Prostate gland (tissue), 2 donors: ENCODE results near the gene NR2E3. TPM values are rescaled to one million over a fixed set of nuclear protein-coding genes. Genes with fewer than 3 reads are reported as not detected.

Experiments used
- DNase-seq: peaks from one replicate; pipeline ENCODE4 v3.0.0-alpha.2; 2019; ENCODE audit warnings: low spot score
- H3K27ac ChIP-seq, 2 donors: fragments of 200-600 bp; sonication (generic); 2 replicates each; pipeline ENCODE4 v1.5.1; 2017 to 2019
- H3K27me3 ChIP-seq: fragments of 200-600 bp; sonication (generic); replicated peaks from 2 replicates; pipeline ENCODE4 v1.5.1; 2019; ENCODE audit not compliant: insufficient read depth
- H3K36me3 ChIP-seq, 2 donors: fragments of 200-600 bp; sonication (generic); 1 replicate in 1 of 2; 2 replicates in 1 of 2; pipeline versions ENCODE4 v1.5.1 to v1.8.1; 2017 to 2019
- H3K4me1 ChIP-seq: fragments of 200-600 bp; sonication (generic); replicated peaks from 2 replicates; pipeline ENCODE4 v1.5.1; 2019
- H3K4me3 ChIP-seq, 2 donors: fragments of 200-600 bp; sonication (generic); 2 replicates each; pipeline ENCODE4 v1.5.1; 2017 to 2019
- H3K9me3 ChIP-seq: fragments of 200-600 bp; sonication (generic); 2 replicates; pipeline ENCODE4 v1.5.1; 2017
- POLR2A ChIP-seq: fragments of 450-650 bp; IDR thresholded peaks from one replicate; pipeline ENCODE4 v1.6.1; 2016; ENCODE audit warnings: antibody characterized with exemption, mild to moderate bottlenecking
- POLR2AphosphoS5 ChIP-seq: sonication (generic); formaldehyde crosslinking; IDR thresholded peaks from one replicate; pipeline ENCODE4 v1.6.1; 2017; ENCODE audit warnings: antibody characterized with exemption
- WGBS: methylation state at CpG from one replicate; pipeline ENCODE4 v1.1.5; 2018; 5-methylcytosine and 5-hydroxymethylcytosine counted together
- intact Hi-C: fragments of 100-400 bp; cut with DNase I; formaldehyde crosslinking; loops from one replicate; pipeline ENCODE4 v1.14.2; 2022
- total RNA-seq, 2 donors: library from RNA; depleted of rRNA; stranded (reverse); fragments of >200 nt; gene quantifications; one replicate each; pipeline ENCODE4 v1.1.0, GENCODE V29; 2016
- TF ChIP-seq, protein P1 (sequence below), 4 experiments: fragments of 200-600 bp in 2 of 4; fragments of 450-650 bp in 2 of 4; sonication (generic) in 2 of 4; IDR thresholded peaks; 1 replicate in 3 of 4; 2 replicates in 1 of 4; pipeline ENCODE4 v1.5.1; 2016 to 2019; ENCODE audit warnings: antibody characterized with exemption in 4 of 4, mild to moderate bottlenecking in 2 of 4, moderate library complexity in 2 of 4

NR2E3 gene
- total RNA-seq, 2 donors from 2014 or later, result 0.51 to 2.1 TPM

DNA sequence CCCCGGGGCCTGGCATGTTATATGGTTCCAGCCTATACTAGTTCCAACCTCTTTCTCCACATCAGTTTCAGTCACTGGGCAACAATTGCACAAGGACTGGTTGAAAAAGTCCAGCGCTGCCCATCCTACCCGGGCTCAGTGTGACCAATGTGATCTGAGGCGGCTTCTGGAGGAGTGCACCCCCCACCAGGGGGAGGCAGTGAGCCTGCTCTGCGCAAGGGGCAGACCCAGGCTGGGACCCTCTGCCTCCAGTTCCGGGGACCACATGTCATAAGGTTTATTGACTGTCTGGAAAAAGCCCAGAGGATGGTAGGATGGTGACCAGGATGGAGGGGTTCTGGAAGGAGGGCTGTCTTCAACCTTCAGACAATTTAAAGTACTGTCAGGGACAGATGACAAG lies 25.6 kb upstream of the NR2E3 start:
- TF ChIP-seq POLR2AphosphoS5 (no peak), POLR2A (no peak)
- TF ChIP-seq, protein P1, sequence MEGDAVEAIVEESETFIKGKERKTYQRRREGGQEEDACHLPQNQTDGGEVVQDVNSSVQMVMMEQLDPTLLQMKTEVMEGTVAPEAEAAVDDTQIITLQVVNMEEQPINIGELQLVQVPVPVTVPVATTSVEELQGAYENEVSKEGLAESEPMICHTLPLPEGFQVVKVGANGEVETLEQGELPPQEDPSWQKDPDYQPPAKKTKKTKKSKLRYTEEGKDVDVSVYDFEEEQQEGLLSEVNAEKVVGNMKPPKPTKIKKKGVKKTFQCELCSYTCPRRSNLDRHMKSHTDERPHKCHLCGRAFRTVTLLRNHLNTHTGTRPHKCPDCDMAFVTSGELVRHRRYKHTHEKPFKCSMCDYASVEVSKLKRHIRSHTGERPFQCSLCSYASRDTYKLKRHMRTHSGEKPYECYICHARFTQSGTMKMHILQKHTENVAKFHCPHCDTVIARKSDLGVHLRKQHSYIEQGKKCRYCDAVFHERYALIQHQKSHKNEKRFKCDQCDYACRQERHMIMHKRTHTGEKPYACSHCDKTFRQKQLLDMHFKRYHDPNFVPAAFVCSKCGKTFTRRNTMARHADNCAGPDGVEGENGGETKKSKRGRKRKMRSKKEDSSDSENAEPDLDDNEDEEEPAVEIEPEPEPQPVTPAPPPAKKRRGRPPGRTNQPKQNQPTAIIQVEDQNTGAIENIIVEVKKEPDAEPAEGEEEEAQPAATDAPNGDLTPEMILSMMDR (IDR thresholded peaks at IDR 0.05), result no peak
- Histone ChIP-seq H3K4me1 (no peaks in the 10 kb centered on the region), H3K27ac (no peak overlapping the region), H3K36me3 (no peaks in the 10 kb centered on the region), H3K9me3 (no peaks in the 10 kb centered on the region), H3K27me3 (no peaks in the 10 kb centered on the region), H3K4me3 (no peak overlapping the region)
- DNase-seq, result no peak
- intact Hi-C loops, result no loop called here
- 79% methylated on average over 6 of the region's 6 CpGs for WGBS

DNA sequence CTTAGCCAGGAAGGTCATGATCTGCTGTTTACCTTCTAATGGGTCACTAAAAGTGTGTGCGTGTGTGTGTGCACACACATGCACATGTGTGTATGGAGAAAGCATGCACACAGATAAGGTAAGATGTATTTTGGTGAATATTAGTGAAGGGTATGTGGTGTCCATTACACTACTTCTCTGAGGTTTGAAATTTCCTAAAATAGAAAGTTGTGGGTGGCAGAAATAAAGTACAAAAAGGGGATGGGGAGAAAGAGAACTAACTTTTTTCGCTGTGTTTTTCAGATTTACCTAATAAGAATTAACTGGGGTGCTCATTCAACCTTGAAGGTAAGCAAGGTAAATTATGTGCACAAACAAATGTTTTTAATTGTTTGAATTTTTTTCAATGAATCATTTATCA lies 24.4 kb upstream of the NR2E3 start:
- no peaks in the 10 kb centered on the region for H3K4me1 ChIP-seq
- TF ChIP-seq, protein P1 (IDR thresholded peaks at IDR 0.05), result no peak
- TF ChIP-seq POLR2A (no peak), POLR2AphosphoS5 (no peak)
- H3K36me3 ChIP-seq, result no peaks in the 10 kb centered on the region
- H3K27me3 ChIP-seq, result no peaks in the 10 kb centered on the region
- H3K9me3 ChIP-seq, result no peaks in the 10 kb centered on the region
- 100% methylated on average over 2 of the region's 2 CpGs for WGBS
- no peak overlapping the region for H3K4me3 ChIP-seq
- intact Hi-C loops, result no loop called here
- DNase-seq, result no peak
- H3K27ac ChIP-seq, result no peak overlapping the region

DNA sequence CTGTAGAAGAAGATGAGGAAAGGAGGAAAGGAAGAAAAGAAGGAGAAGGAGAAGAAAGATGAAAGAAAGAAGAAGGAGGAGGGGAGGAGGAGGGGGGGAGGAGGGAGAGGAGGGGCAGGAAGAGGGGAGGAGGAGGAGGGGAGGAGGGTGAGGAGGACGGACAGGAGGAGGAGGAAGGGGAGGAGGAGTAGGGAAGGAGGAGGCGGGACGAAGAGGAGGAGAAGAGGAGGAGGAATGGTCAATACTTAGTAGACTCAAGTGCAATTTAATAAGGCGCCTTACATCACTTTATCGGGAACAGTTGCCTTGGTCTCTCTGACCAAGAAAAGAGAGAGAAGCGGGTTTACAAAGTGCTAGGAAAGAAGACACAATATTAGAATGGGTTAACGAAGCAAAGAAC lies 23.7 kb upstream of the NR2E3 start:
- no peak for DNase-seq
- intact Hi-C loops, result no loop called here
- Histone ChIP-seq H3K9me3 (no peaks in the 10 kb centered on the region), H3K4me3 (no peak overlapping the region), H3K27me3 (no peaks in the 10 kb centered on the region), H3K27ac (no peak overlapping the region), H3K4me1 (no peaks in the 10 kb centered on the region), H3K36me3 (no peaks in the 10 kb centered on the region)
- TF ChIP-seq, protein P1 (IDR thresholded peaks at IDR 0.05), result no peak
- TF ChIP-seq POLR2A, result no peak
- 84% methylated on average over 7 of the region's 7 CpGs for WGBS

DNA sequence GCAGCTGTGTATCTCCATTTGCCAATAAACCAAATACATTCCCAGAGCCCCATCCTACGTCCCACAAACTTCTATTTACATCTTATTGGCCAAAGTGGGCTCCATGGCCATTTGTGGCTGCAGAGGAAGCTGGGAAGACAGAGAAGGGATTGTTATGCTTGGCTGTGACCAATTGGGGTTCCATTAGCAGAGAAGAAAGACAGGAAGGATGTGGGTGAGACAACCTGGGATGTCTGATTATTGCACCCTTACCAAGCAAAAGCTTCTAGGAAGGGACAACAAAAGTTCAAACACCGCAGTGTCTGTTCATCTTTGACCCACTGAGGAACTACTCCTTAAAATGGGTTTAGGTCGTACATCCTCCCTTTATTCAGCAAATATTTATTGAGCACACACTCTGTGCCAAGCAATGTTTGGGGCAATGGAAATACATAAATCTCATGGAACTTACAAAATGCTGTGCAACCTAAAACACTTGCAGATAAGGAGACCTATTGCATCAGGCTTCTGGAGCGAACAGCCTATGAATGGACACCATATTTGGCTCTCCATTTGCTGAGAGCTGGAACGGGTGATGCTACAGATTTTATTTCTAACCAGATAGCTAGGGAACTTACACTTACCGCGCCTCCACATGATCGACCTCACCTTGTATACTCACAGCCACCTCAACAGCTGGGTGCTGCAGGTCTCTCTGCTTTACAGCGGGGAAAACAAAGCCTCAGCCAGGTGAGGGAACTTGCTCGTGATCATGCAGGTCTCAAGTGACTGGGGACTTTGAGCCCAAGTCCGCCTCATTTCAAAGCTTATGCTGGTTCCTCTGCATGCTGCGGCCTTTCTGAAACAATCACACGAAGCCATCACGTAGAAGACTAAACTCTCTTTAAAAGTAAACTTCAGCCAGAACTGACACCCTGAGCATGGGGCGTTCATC lies 21.4 kb upstream of the NR2E3 start:
- intact Hi-C loops, result no loop called here
- Histone ChIP-seq H3K4me3 (no peak overlapping the region), H3K27ac (no peak overlapping the region), H3K36me3 (no peaks in the 10 kb centered on the region), H3K27me3 (no peaks in the 10 kb centered on the region), H3K4me1 (no peaks in the 10 kb centered on the region), H3K9me3 (no peaks in the 10 kb centered on the region)
- no peak for DNase-seq
- TF ChIP-seq POLR2A (no peak), POLR2AphosphoS5 (no peak)
- TF ChIP-seq, protein P1 (IDR thresholded peaks at IDR 0.05), result no peak
- WGBS, result 92% methylated on average over 15 of the region's 15 CpGs

DNA sequence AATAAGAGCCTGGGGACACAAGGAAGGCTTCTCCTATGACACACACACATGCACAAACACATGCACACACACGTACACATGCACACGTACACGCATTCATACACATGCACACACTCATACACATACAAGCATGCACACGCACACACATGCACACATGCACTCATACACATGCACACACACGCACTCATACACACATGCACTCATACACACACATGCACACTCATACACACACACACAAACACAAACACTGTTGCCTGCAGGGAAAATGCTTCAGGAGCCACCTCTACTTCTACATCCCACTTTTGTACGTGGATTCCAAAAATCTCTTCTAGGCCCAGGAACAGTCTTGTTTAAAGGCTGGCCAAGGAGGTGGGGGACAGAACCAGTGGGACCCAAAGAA lies 20.7 kb upstream of the NR2E3 start:
- DNase-seq, result no peak
- Histone ChIP-seq H3K4me1 (no peaks in the 10 kb centered on the region), H3K9me3 (no peaks in the 10 kb centered on the region), H3K4me3 (no peak overlapping the region), H3K27me3 (no peaks in the 10 kb centered on the region), H3K27ac (no peak overlapping the region), H3K36me3 (no peaks in the 10 kb centered on the region)
- 97% methylated on average over 6 of the region's 6 CpGs for WGBS
- TF ChIP-seq, protein P1 (IDR thresholded peaks at IDR 0.05), result no peak
- TF ChIP-seq POLR2A, result no peak
- TF ChIP-seq POLR2AphosphoS5, result no peak
- intact Hi-C loops, result no loop called here
